ENCODE measurements around the gene KIAA1755.

The KIAA1755 gene

DNA sequence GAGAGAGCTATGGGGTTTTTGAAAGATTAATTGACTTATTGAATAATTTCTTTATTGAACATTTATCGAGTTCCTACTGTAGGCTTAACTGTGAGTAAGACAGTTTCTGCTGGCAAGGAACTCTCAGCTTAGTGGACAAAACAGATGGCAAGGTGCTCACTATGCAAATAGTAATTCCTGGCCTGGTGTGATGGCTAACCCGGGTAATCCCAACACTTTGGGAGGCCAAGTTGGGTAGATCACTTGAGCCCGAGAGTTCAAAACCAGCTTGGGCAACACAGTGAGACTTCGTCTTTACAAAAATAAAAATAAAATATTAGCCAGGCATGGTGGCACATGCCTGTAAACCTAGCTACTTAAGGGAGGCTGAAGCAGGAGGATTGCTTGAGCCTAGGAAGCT lies 82.0 kb downstream of the KIAA1755 start:
- no peak for DNase-seq (ENCODE audit: low read depth)
- TF ChIP-seq, protein P1, sequence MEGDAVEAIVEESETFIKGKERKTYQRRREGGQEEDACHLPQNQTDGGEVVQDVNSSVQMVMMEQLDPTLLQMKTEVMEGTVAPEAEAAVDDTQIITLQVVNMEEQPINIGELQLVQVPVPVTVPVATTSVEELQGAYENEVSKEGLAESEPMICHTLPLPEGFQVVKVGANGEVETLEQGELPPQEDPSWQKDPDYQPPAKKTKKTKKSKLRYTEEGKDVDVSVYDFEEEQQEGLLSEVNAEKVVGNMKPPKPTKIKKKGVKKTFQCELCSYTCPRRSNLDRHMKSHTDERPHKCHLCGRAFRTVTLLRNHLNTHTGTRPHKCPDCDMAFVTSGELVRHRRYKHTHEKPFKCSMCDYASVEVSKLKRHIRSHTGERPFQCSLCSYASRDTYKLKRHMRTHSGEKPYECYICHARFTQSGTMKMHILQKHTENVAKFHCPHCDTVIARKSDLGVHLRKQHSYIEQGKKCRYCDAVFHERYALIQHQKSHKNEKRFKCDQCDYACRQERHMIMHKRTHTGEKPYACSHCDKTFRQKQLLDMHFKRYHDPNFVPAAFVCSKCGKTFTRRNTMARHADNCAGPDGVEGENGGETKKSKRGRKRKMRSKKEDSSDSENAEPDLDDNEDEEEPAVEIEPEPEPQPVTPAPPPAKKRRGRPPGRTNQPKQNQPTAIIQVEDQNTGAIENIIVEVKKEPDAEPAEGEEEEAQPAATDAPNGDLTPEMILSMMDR (IDR thresholded peaks at IDR 0.05; ENCODE audit: insufficient read depth, low read depth, low read length, missing control alignments): no peak
- H3K4me3 ChIP-seq (ENCODE audit: low read depth, low read length): no peak overlapping the region

DNA sequence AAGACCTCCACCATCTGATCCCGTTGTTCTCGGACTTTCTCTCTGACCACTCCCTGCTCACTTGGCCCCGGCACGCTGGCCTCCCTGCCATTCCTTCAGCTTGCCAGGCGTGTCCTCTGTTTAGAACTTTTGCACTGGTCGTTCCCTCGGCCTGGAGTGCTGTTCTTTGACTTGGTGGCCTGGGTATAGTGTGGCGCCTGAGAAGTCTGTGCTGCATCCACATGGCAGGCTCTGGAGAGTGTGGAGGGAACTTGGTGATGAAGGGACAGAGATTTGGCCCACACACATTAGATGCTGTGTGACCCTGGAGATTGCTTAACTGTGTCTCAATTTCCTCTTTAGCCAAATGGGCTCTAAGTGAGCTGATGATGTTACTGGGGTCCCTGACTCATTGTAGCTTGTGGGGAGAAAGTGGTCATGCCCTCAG lies 82.5 kb downstream of the KIAA1755 start:
- TF ChIP-seq, protein P1 (IDR thresholded peaks at IDR 0.05; ENCODE audit: insufficient read depth, low read depth, low read length, missing control alignments): no peak
- no peak for DNase-seq (ENCODE audit: low read depth)
- H3K4me3 ChIP-seq (ENCODE audit: low read depth, low read length): no peak overlapping the region

DNA sequence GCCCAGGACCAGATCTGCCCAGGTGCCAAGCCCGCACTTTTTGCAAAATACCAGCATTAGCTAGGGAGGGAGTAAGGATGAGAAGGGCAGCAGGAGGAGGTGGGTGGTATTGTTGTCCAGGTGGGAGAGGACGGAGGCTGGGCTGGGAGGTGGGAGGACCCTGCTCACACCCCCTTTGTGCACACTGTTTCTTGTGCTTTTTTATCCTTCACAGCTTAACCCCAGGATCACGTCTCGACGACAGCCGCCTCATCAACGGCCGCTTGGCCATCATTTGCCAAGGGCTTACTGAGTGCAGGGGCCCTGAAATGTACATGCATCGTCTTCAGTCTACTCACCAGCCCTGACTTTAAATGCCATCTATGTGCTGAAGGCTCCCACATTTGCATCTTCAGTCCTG lies 83.3 kb downstream of the KIAA1755 start:
- TF ChIP-seq, protein P1 (IDR thresholded peaks at IDR 0.05; ENCODE audit: insufficient read depth, low read depth, low read length, missing control alignments): no peak
- no peak for DNase-seq (ENCODE audit: low read depth)
- no peak overlapping the region for H3K4me3 ChIP-seq (ENCODE audit: low read depth, low read length)

DNA sequence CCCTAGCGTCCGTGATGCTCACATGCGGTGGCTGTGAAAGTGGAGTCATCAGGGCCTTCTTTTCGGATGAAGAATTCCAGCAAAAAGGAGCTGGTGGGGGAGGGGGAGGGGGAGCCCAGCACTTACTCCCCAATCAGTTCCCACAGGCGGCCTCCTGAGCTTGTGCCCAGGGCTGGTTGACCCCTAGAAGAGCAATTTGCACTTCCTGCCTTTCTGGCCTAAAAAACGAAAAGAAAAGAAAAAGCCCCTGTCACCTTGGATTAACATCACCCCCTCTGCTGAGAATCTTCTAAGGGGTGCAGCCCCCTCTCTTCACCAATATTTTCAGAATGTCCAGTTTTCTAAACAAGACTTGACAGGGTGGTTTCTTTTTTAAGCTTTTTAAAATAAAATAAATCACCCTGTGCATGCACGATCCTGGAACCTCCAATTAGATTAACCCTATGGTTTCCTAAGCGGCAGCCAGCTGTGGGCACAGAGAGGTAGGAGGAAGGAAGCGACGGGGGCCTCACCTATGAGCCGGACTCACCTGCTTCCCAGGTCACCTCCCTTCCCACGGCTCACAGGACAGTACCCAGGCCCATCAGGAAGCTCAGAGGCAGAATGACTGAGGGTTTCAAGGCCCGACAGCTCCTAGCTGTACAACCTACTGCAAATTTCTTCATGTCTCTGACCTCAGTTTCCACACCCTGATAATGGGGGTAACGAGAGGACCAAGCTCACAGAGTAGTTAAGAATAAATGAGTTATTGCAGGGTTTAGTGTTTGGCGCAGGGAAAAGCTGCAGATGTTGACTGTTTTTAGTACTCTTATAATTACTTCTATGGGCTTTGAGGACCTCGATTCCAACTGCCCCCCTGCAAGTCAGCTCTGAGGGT lies 85.0 kb downstream of the KIAA1755 start:
- TF ChIP-seq, protein P1 (IDR thresholded peaks at IDR 0.05; ENCODE audit: insufficient read depth, low read depth, low read length, missing control alignments): no peak
- no peak for DNase-seq (ENCODE audit: low read depth)

DNA sequence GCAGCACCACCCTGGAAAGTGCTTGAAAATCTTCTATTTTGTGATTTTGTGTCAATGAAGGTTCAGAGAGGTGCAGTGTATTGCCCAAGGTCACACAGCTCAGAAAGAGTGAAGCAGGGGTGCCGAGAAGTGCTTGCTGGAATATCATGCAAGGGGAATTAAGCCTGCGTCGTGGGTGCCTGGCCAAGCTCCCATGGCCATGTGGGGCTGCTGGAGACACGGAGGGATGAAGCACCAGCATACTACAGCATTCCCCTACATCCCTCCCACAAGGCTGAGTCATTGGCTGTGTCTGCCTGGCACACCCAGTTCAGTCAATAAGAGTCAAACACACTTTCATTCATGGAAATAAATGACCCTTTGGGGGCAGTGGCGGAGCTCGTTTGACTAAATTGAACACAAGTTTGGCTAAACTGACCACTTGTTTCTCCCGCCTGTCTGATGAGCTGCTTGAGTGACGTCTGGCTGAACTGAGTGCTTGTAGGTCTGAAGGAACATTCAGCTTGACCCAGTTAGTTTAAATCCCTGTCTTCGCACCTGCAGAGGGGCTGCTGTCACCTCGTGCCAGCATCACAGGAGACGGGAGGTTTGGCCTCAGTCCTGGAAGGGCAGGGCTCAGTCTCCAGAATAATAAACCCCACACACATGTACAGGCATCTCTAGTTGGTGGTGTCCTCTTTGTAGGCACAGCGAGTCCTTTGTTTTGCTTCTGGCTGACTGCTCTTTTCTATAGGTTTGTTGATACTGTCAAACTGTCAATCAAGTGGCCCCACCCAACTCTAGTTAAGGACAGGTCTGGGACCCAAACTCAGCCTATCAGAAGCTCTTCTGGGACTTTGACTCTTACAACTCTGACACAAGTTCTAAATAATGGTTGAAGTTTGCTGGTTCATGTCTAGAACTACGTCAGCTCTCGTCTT lies 87.0 kb downstream of the KIAA1755 start:
- H3K4me3 ChIP-seq (ENCODE audit: low read depth, low read length): no peak overlapping the region
- TF ChIP-seq, protein P1 (IDR thresholded peaks at IDR 0.05; ENCODE audit: insufficient read depth, low read depth, low read length, missing control alignments): no peak
- no peak for DNase-seq (ENCODE audit: low read depth)

More for the DNA sequence above, 85.0 kb downstream of the KIAA1755 start:
- H3K4me3 ChIP-seq (ENCODE audit: low read depth, low read length): no peak overlapping the region

DNA sequence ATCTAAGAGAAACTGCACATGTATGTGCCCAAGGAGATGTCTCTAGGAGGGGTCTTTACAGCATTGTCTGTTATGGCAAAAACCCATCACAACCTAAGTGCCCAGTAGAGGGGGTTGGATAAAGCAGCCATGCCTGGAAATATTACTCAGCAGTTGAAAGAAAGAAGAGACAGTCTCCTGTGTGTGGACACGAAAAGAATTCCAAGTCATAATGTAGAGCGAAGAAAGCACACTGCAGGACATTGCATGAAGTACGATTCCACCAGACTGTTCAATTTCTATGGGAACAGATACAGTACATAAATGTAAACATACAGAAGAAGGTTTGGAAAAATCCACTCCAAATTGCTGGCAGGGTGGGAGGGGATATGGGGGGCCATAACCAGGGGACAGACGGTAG lies 88.1 kb downstream of the KIAA1755 start:
- TF ChIP-seq, protein P1 (IDR thresholded peaks at IDR 0.05; ENCODE audit: insufficient read depth, low read depth, low read length, missing control alignments): no peak

More for the DNA sequence above, 88.1 kb downstream of the KIAA1755 start:
- no peak overlapping the region for H3K4me3 ChIP-seq (ENCODE audit: low read depth, low read length)
- DNase-seq (ENCODE audit: low read depth): no peak
